ENCODE measurements around the gene CSTF2T. TPM values are rescaled to one million over a fixed set of nuclear protein-coding genes. Genes with fewer than 3 reads are reported as not detected.

The CSTF2T gene
- polyA plus RNA-seq, 1 donor from 2014 or later, result 19.7 TPM

DNA sequence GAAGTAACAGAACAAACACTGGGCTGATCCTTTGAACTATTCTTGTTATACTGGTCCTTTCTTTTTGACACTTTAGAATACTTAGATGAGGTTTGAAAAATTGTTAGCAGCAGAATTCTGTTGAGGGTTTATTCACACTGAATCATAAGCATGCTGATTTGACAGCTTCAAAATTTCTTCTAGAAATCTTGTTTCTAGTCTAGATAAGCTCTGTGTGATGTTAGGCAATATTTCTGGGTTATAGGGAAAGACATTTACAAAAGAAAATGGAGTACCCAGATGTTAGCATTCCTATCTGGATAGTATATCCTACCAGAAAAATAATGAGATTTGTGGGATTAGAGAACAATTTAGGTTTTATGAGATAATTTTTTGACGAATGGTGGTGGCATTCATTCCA, 12.1 kb downstream of the CSTF2T start:
- Histone ChIP-seq H3K27me3 (ENCODE audit: insufficient read depth, low read depth, low read length) (no peaks in the 10 kb centered on the region), H2AFZ (ENCODE audit: low read depth, low read length) (no peak overlapping the region), H3K9me2 (ENCODE audit: insufficient read depth, low read length) (no peaks in the 10 kb centered on the region), H3K27ac (ENCODE audit: low read length) (no peak overlapping the region), H3K36me3 (ENCODE audit: insufficient read depth, low read length) (no peaks in the 10 kb centered on the region), H3K4me2 (ENCODE audit: low read length) (no peak overlapping the region), H3K9me3 (ENCODE audit: low read length) (no peaks in the 10 kb centered on the region), H4K20me1 (ENCODE audit: insufficient read depth) (no peaks in the 10 kb centered on the region), H3K4me3 (ENCODE audit: low read length) (no peak overlapping the region), H3K79me2 (replicated peaks; ENCODE audit: insufficient read depth, low read length) (no peaks in the 10 kb centered on the region), H3F3A (ENCODE audit: insufficient read depth, low read length, poor library complexity, severe bottlenecking) (no peaks in the 10 kb centered on the region), H3K9ac (ENCODE audit: low read length) (no peak overlapping the region)
- TF ChIP-seq EP300 (conservative IDR thresholded peaks at IDR 0.05; ENCODE audit: poor library complexity, severe bottlenecking), result no peak

DNA sequence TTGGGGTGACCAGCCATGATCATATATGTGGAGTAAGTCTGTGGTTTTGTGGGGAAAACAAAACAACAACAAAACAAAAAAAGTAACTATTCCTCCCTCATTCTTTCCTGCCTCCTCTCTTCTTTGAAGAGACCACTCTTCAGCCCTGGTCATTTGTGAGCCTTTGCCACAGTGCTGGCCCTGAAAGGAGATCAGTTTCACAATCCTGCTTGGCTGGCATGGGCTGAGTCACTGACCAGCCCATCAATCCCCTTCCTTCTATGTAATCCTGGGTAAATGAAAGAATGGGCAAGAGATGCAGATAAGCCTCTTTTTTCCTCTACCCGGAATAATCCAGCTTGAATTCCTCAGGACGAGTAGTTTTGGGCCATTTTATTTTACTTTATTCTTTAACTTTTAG, 13.6 kb downstream of the CSTF2T start:
- Histone ChIP-seq H2AFZ (ENCODE audit: low read depth, low read length) (no peak overlapping the region), H4K20me1 (ENCODE audit: insufficient read depth) (no peaks in the 10 kb centered on the region), H3K9me2 (ENCODE audit: insufficient read depth, low read length) (no peaks in the 10 kb centered on the region), H3K9me3 (ENCODE audit: low read length) (no peaks in the 10 kb centered on the region), H3K4me2 (ENCODE audit: low read length) (no peak overlapping the region), H3F3A (ENCODE audit: insufficient read depth, low read length, poor library complexity, severe bottlenecking) (no peaks in the 10 kb centered on the region), H3K9ac (ENCODE audit: low read length) (no peak overlapping the region), H3K27me3 (ENCODE audit: insufficient read depth, low read depth, low read length) (no peaks in the 10 kb centered on the region), H3K4me3 (ENCODE audit: low read length) (no peak overlapping the region), H3K79me2 (replicated peaks; ENCODE audit: insufficient read depth, low read length) (no peaks in the 10 kb centered on the region), H3K36me3 (ENCODE audit: insufficient read depth, low read length) (no peaks in the 10 kb centered on the region), H3K27ac (ENCODE audit: low read length) (no peak overlapping the region)
- TF ChIP-seq TAF1 (IDR thresholded peaks at IDR 0.05; ENCODE audit: low read depth), result no peak
- no peak for TF ChIP-seq POLR2AphosphoS5 (IDR thresholded peaks at IDR 0.05)
- TF ChIP-seq, protein P1, sequence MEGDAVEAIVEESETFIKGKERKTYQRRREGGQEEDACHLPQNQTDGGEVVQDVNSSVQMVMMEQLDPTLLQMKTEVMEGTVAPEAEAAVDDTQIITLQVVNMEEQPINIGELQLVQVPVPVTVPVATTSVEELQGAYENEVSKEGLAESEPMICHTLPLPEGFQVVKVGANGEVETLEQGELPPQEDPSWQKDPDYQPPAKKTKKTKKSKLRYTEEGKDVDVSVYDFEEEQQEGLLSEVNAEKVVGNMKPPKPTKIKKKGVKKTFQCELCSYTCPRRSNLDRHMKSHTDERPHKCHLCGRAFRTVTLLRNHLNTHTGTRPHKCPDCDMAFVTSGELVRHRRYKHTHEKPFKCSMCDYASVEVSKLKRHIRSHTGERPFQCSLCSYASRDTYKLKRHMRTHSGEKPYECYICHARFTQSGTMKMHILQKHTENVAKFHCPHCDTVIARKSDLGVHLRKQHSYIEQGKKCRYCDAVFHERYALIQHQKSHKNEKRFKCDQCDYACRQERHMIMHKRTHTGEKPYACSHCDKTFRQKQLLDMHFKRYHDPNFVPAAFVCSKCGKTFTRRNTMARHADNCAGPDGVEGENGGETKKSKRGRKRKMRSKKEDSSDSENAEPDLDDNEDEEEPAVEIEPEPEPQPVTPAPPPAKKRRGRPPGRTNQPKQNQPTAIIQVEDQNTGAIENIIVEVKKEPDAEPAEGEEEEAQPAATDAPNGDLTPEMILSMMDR (IDR thresholded peaks at IDR 0.05; ENCODE audit: poor library complexity, severe bottlenecking), result no peak
- TF ChIP-seq RAD21 (conservative IDR thresholded peaks at IDR 0.05), result no peak
- TF ChIP-seq EP300 (conservative IDR thresholded peaks at IDR 0.05; ENCODE audit: poor library complexity, severe bottlenecking), result no peak
- no peak for TF ChIP-seq EZH2 (IDR thresholded peaks at IDR 0.05; ENCODE audit: borderline replicate concordance, insufficient read depth, low read length, poor library complexity, severe bottlenecking)

DNA sequence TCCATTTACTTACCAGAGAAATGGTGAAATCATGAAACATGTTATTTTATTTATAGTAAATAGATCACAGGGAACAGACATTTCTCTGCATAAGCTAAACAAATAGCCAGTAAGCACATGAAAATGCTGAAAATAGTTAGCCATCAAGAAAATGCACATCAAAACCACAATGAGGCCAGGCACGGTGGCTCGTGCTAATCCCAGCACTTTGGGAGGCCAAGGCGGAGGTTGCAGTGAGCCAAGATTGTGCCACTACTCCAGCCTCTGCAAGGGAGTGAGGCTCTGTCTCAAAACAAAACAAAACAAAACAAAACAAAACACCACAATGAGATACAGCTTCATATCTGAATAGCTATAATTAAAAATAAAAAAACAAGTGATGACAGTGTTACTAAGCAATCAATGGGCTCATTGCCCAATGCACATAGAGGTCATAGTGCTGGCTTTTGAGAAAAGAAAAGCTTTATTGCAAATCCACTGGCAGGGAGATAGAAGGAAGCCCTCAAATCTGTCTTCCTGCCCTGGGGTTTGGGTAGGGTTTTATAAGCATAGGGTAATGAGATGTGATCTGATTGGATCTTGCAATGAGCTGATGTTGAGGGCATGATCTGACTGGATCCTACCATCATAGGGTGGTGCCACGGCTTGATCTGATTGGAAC, 16.2 kb downstream of the CSTF2T start:
- no peak overlapping the region for H2AFZ ChIP-seq (ENCODE audit: low read depth, low read length)
- no peak overlapping the region for H3K9ac ChIP-seq (ENCODE audit: low read length)
- no peaks in the 10 kb centered on the region for H3F3A ChIP-seq (ENCODE audit: insufficient read depth, low read length, poor library complexity, severe bottlenecking)
- no peaks in the 10 kb centered on the region for H3K79me2 ChIP-seq (replicated peaks; ENCODE audit: insufficient read depth, low read length)
- H3K9me2 ChIP-seq (ENCODE audit: insufficient read depth, low read length), result no peaks in the 10 kb centered on the region
- H3K9me3 ChIP-seq (ENCODE audit: low read length), result no peaks in the 10 kb centered on the region
- no peaks in the 10 kb centered on the region for H3K27me3 ChIP-seq (ENCODE audit: insufficient read depth, low read depth, low read length)
- no peaks in the 10 kb centered on the region for H3K36me3 ChIP-seq (ENCODE audit: insufficient read depth, low read length)
- no peak overlapping the region for H3K4me3 ChIP-seq (ENCODE audit: low read length)
- TF ChIP-seq, protein P1 (IDR thresholded peaks at IDR 0.05; ENCODE audit: poor library complexity, severe bottlenecking), result no peak
- TF ChIP-seq RAD21 (conservative IDR thresholded peaks at IDR 0.05) (no peak), MXI1 (conservative IDR thresholded peaks at IDR 0.05; ENCODE audit: poor library complexity, severe bottlenecking) (no peak), EP300 (conservative IDR thresholded peaks at IDR 0.05; ENCODE audit: poor library complexity, severe bottlenecking) (no peak), POLR2AphosphoS5 (IDR thresholded peaks at IDR 0.05) (no peak), SMC3 (conservative IDR thresholded peaks at IDR 0.05; ENCODE audit: poor library complexity) (no peak), TAF1 (IDR thresholded peaks at IDR 0.05; ENCODE audit: low read depth) (no peak), EZH2 (IDR thresholded peaks at IDR 0.05; ENCODE audit: borderline replicate concordance, insufficient read depth, low read length, poor library complexity, severe bottlenecking) (no peak)
- TF ChIP-seq, protein P2, sequence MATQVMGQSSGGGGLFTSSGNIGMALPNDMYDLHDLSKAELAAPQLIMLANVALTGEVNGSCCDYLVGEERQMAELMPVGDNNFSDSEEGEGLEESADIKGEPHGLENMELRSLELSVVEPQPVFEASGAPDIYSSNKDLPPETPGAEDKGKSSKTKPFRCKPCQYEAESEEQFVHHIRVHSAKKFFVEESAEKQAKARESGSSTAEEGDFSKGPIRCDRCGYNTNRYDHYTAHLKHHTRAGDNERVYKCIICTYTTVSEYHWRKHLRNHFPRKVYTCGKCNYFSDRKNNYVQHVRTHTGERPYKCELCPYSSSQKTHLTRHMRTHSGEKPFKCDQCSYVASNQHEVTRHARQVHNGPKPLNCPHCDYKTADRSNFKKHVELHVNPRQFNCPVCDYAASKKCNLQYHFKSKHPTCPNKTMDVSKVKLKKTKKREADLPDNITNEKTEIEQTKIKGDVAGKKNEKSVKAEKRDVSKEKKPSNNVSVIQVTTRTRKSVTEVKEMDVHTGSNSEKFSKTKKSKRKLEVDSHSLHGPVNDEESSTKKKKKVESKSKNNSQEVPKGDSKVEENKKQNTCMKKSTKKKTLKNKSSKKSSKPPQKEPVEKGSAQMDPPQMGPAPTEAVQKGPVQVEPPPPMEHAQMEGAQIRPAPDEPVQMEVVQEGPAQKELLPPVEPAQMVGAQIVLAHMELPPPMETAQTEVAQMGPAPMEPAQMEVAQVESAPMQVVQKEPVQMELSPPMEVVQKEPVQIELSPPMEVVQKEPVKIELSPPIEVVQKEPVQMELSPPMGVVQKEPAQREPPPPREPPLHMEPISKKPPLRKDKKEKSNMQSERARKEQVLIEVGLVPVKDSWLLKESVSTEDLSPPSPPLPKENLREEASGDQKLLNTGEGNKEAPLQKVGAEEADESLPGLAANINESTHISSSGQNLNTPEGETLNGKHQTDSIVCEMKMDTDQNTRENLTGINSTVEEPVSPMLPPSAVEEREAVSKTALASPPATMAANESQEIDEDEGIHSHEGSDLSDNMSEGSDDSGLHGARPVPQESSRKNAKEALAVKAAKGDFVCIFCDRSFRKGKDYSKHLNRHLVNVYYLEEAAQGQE (IDR thresholded peaks at IDR 0.05; ENCODE audit: borderline replicate concordance), result no peak
- H3K27ac ChIP-seq (ENCODE audit: low read length), result no peak overlapping the region
- no peak overlapping the region for H3K4me2 ChIP-seq (ENCODE audit: low read length)
- no peaks in the 10 kb centered on the region for H4K20me1 ChIP-seq (ENCODE audit: insufficient read depth)
